Breast epithelium (tissue), 3 donors: ENCODE data around the gene RD3L.

Source experiments
- CTCF ChIP-seq, 3 donors: fragments of 450-650 bp; IDR thresholded peaks; one replicate each; pipeline ENCODE4 v1.5.1; 2016 to 2017; ENCODE audit warnings: antibody characterized with exemption in 3 of 3, mild to moderate bottlenecking in 3 of 3, moderate library complexity in 3 of 3
- POLR2AphosphoS5 ChIP-seq, 3 donors: sonication (generic); formaldehyde crosslinking; IDR thresholded peaks; one replicate each; pipeline ENCODE4 v1.6.1; 2017; ENCODE audit warnings: antibody characterized with exemption in 3 of 3

DNA sequence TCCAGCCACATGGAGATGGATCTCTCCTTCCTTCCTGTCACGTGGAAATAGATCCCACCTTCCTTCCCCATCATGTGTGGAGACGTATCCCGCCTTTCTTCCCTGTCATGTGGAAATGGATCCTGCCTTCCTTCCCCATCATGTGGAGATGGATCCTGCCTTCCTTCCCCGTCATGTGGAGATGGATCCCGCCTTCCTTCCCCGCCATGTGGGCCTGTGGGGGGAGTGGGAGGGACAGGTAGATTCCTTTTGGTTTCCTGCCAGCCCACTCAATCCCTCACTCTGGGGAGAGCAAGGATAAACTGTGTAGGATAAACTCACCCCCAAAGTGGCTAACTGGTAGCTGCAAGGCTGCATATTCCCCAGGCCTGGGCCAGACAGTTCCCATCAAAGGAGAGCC lies 45.8 kb downstream of the RD3L start:
- TF ChIP-seq POLR2AphosphoS5 (IDR thresholded peaks at IDR 0.05) (no peak), CTCF (IDR thresholded peaks at IDR 0.05) (no peak)
